ENCODE measurements around the gene CT47C1. TPM values are rescaled to one million over a fixed set of nuclear protein-coding genes. Genes with fewer than 3 reads are reported as not detected.

Gene CT47C1
- total and polyA plus RNA-seq, 2 of the 8 experiments (the other 6 are each of a cell fraction or from before 2014, with no cell fraction given), result not detected

DNA sequence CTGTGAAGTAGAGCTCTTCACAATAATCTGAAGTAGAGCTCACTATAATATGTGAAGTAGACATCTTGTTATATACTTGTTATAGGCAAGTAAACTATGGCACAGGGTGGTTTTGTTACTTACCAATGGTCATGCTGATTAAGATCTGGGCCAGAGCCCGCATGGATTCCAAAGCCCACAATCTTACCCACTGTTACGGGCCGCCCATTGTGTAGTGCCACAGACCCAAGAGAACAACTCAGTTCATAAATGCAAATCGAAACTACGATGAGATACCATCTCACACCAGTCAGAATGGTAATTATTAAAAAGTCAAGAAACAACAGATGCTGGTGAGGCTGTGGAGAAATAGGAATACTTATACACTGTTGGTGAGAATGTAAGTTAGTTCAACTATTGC, 46.9 kb upstream of the CT47C1 start:
- no peak overlapping the region for H3K4me2 ChIP-seq (ENCODE audit: insufficient read depth in 1 of 2, low read depth in 2 of 2, low read length in 2 of 2)
- H3K79me1 ChIP-seq (ENCODE audit: low read depth, low read length), result no peaks in the 10 kb centered on the region
- H3K4me3 ChIP-seq (ENCODE audit: extremely low read depth in 1 of 4, insufficient read depth in 2 of 4, low read depth in 3 of 4, low read length in 4 of 4), result no peak overlapping the region
- no peaks in the 10 kb centered on the region for H4K20me1 ChIP-seq (replicated peaks in 1 of 2; ENCODE audit: control insufficient read depth in 1 of 2, insufficient read depth in 2 of 2, low read length in 2 of 2)
- no peak overlapping the region for H4K5ac ChIP-seq (ENCODE audit: insufficient read length, low read depth, low read length)
- DNase-seq (ENCODE audit: low read depth in 1 of 2, low spot score in 2 of 2) (no peak), FAIRE-seq (no peak)
- no peaks in the 10 kb centered on the region for H3K27me3 ChIP-seq (replicated peaks in 1 of 4; ENCODE audit: control insufficient read depth in 3 of 4, extremely low read depth in 1 of 4, insufficient read depth in 3 of 4, low read length in 3 of 4)
- POLR2A ChIA-PET (ENCODE audit: partially characterized antibody), result no interaction called here
- H3K36me3 ChIP-seq (ENCODE audit: control insufficient read depth in 2 of 4, insufficient read depth in 4 of 4, low read length in 3 of 4), result no peaks in the 10 kb centered on the region
- no peak overlapping the region for H2BK15ac ChIP-seq (ENCODE audit: low read length)
- H2BK12ac ChIP-seq (ENCODE audit: low read depth, low read length), result no peak overlapping the region
- H3K4ac ChIP-seq (replicated peaks; ENCODE audit: insufficient read length, low read depth, low read length), result no peak overlapping the region
- no peak overlapping the region for H2AFZ ChIP-seq (ENCODE audit: low read length)
- TF ChIP-seq KDM1A (IDR thresholded peaks at IDR 0.05; ENCODE audit: borderline replicate concordance, low read length) (no peak), CHD2 (IDR thresholded peaks at IDR 0.05; ENCODE audit: low read length) (no peak), KDM5A (IDR thresholded peaks at IDR 0.05; ENCODE audit: low read length) (no peak), POU5F1 (IDR thresholded peaks at IDR 0.05; ENCODE audit: low read depth, low read length) (no peak), RBBP5 (IDR thresholded peaks at IDR 0.05; ENCODE audit: borderline replicate concordance, low read depth, low read length) (no peak), YY1 (IDR thresholded peaks at IDR 0.05; ENCODE audit: low read depth, low read length) (no peak), TAF7 (optimal IDR thresholded peaks at IDR 0.05; ENCODE audit: borderline replicate concordance, low read depth, low read length) (no peak), NANOG (IDR thresholded peaks at IDR 0.05; ENCODE audit: insufficient read depth, low read depth, low read length, poor library complexity, severe bottlenecking) (no peak), ASH2L (IDR thresholded peaks at IDR 0.05; ENCODE audit: low read length) (no peak), TCF12 (IDR thresholded peaks at IDR 0.05; ENCODE audit: low read depth, low read length) (no peak), SP4 (IDR thresholded peaks at IDR 0.05; ENCODE audit: low read length) (no peak)
- H4K8ac ChIP-seq (ENCODE audit: extremely low read depth, insufficient read depth, low read length), result no peak overlapping the region
- no peak overlapping the region for H2BK20ac ChIP-seq (ENCODE audit: low read length)
- H3K18ac ChIP-seq (ENCODE audit: extremely low read depth, low read length), result no peak overlapping the region
- H3K23me2 ChIP-seq (ENCODE audit: low read depth, low read length), result no peaks in the 10 kb centered on the region
- H3K4me1 ChIP-seq (replicated peaks in 1 of 4; ENCODE audit: control insufficient read depth in 3 of 4, insufficient read depth in 4 of 4, low read length in 3 of 4), result no peaks in the 10 kb centered on the region
- H3K27ac ChIP-seq (ENCODE audit: low read depth, low read length), result no peak overlapping the region
- H3K23ac ChIP-seq (ENCODE audit: insufficient read length), result no peak overlapping the region
- H2AK5ac ChIP-seq (ENCODE audit: low read depth, low read length), result no peak overlapping the region
- H3K79me2 ChIP-seq (ENCODE audit: control insufficient read depth in 1 of 2, insufficient read depth in 2 of 2, low read length in 2 of 2), result no peaks in the 10 kb centered on the region
- CTCF ChIA-PET (ENCODE audit: partially characterized antibody), result interaction anchor here (0.7 to 1.4 kb wide), 5 partner anchors 9 to 155 kb away, joined by 3 read pairs; no protein-coding TSS in a partner anchor
- H3K14ac ChIP-seq (ENCODE audit: insufficient read length), result no peak overlapping the region
- H2BK120ac ChIP-seq (replicated peaks; ENCODE audit: low read depth, low read length), result no peak overlapping the region
- 92% methylated on average over 5 of the region's 5 CpGs; no CpG with 5 or more reads in 1 of the 2 experiments for WGBS, 2 experiments (ENCODE audit: extremely low coverage in 1 of 2, insufficient coverage in 1 of 2, insufficient read length in 1 of 2, insufficient replicate concordance in 2 of 2, low coverage in 1 of 2, low lambda C conversion rate in 2 of 2, missing lambda C conversion rate in 1 of 2)
- H4K91ac ChIP-seq (replicated peaks; ENCODE audit: insufficient read length, low read length), result no peak overlapping the region
- H3K56ac ChIP-seq (replicated peaks; ENCODE audit: insufficient read length, low read depth, low read length), result no peak overlapping the region
- H3K9me3 ChIP-seq (ENCODE audit: insufficient read depth in 2 of 2, low read depth in 1 of 2, low read length in 1 of 2), result peaks cover 0 to 7% of the 10 kb centered on the region in 2 experiments; a peak in 1 of 4 replicates
- no peak overlapping the region for H2BK5ac ChIP-seq (ENCODE audit: low read depth, low read length)
- H3K9ac ChIP-seq (replicated peaks in 1 of 4; ENCODE audit: extremely low read depth in 1 of 4, low read depth in 3 of 4, low read length in 3 of 4), result no peak overlapping the region
